ENCODE measurements around the gene RFX4.

DNA sequence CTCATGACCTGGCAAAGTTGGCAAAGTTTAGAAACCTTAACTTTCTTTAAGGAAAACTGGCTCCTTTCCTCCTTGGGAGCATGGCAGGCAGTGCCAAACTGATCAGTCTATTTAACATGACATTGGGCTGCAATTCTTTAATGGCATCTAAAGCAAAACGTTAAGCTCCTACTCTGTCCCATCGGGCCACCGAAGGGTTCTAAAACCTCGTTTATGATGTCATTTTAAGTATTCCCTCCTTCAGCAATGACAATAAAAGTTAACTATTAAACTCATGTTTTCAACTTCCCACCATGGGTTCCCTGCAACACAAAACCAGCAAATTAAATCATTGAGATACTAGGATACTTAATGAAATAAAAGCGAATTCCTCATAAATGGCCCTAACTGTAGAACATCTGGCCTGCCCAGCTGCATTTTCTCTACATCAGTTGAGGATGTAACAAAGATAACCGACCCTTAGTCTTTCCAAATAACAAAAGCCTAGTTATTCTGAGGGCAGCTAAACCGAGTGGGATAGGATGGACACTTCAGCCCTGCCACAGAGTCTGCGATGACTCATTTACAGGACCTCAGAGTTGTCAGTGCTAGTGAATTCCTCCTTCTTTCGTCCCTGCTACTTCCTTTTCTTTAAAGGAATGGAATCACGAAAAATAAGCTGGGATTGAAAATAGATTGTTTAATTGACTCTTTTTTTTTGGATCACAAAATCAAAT lies 157.2 kb downstream of the RFX4 start:
- TF ChIP-seq CTCF (conservative IDR thresholded peaks at IDR 0.05 in 1 of 2, IDR thresholded peaks at IDR 0.05 in 1 of 2; ENCODE audit: low read depth in 1 of 2, low read length in 2 of 2) (no peak), EZH2 (IDR thresholded peaks at IDR 0.05; ENCODE audit: low read length, missing control alignments) (no peak)
